SJCRH30 (cell line): Measurements from ENCODE around the gene AAMDC. TPM values are rescaled to one million over a fixed set of nuclear protein-coding genes. Genes with fewer than 3 reads are reported as not detected.
"Not testable (repeated sequence)": the region's sequence is repeated elsewhere in the genome, so short reads cannot be mapped to it uniquely, and the experiment has no call there.

Experiments
- DNase-seq, 2 experiments: peaks; one replicate each; pipeline ENCODE4 v3.0.0-alpha.2; 2015 to 2020
- H3K27ac ChIP-seq: fragments of 250-450 bp; sonication (Bioruptor Pico); 2 replicates; pipeline ENCODE4 v1.5.1; 2020; ENCODE audit warnings: mild to moderate bottlenecking, moderate library complexity
- H3K27me3 ChIP-seq: fragments of 250-450 bp; sonication (Bioruptor Pico); 2 replicates; pipeline ENCODE4 v1.5.1; 2020; ENCODE audit warnings: mild to moderate bottlenecking, moderate library complexity
- H3K36me3 ChIP-seq: fragments of 250-450 bp; sonication (Bioruptor Pico); 2 replicates; pipeline ENCODE4 v1.5.1; 2020; ENCODE audit warnings: mild to moderate bottlenecking, moderate library complexity
- H3K4me1 ChIP-seq: fragments of 250-450 bp; sonication (Bioruptor Pico); 2 replicates; pipeline ENCODE4 v1.5.1; 2020; ENCODE audit warnings: mild to moderate bottlenecking, moderate library complexity
- H3K4me3 ChIP-seq: fragments of 250-450 bp; sonication (Bioruptor Pico); 2 replicates; pipeline ENCODE4 v1.5.1; 2020; ENCODE audit warnings: mild to moderate bottlenecking, moderate library complexity
- H3K9me3 ChIP-seq: fragments of 250-450 bp; sonication (Bioruptor Pico); replicated peaks from 2 replicates; pipeline ENCODE4 v1.5.1; 2020; ENCODE audit warnings: mild to moderate bottlenecking, moderate library complexity
- total RNA-seq: library from RNA; depleted of rRNA; stranded (reverse); fragments of >200 nt; shearing (Covaris generic); gene quantifications from 2 replicates; pipeline ENCODE4 v1.2.3, GENCODE V29; 2014

AAMDC gene
- total RNA-seq, 1 experiment from 2014 or later: 40.3 TPM

- Histone ChIP-seq H3K27me3 (no peaks in the 10 kb centered on the region), H3K9me3 (no peaks in the 10 kb centered on the region; the same call in 1 of the 2 replicates), H3K36me3 (peaks cover 2% of the 10 kb centered on the region; the same call in 1 of the 2 replicates), H3K4me1 (no peaks in the 10 kb centered on the region), H3K27ac (no peak overlapping the region), H3K4me3 (no peak overlapping the region)
- no peak for DNase-seq
Measured at GRCh38 chr11:77851503-77851902, 30.6 kb downstream of the AAMDC start.

- Histone ChIP-seq H3K4me3 (no peak overlapping the region), H3K4me1 (no peaks in the 10 kb centered on the region), H3K27ac (no peak overlapping the region), H3K9me3 (no peaks in the 10 kb centered on the region; the same call in 1 of the 2 replicates), H3K27me3 (no peaks in the 10 kb centered on the region), H3K36me3 (no peaks in the 10 kb centered on the region)
- DNase-seq: peak in 1 of 2 experiments; percentile 2
Measured at GRCh38 chr11:77854838-77855237, 33.9 kb downstream of the AAMDC start.

- H3K9me3 ChIP-seq, DNase-seq, H3K4me3 ChIP-seq, H3K27me3 ChIP-seq, H3K4me1 ChIP-seq, H3K27ac ChIP-seq, H3K36me3 ChIP-seq: not testable (repeated sequence)
Measured at GRCh38 chr11:77857906-77858457, 37.0 kb downstream of the AAMDC start.

- H3K4me1 ChIP-seq, H3K27me3 ChIP-seq, H3K9me3 ChIP-seq, H3K4me3 ChIP-seq, DNase-seq, H3K36me3 ChIP-seq, H3K27ac ChIP-seq: not testable (repeated sequence)
Measured at GRCh38 chr11:77861444-77861843, 40.5 kb downstream of the AAMDC start.

GRCh38 chr11:77865805-77866204 is 44.9 kb downstream of the AAMDC start:
- Histone ChIP-seq H3K4me3 (no peak overlapping the region), H3K36me3 (0 out of 2 replicates have a peak, but pooled peaks cover 6% of the 10 kb centered on the region), H3K9me3 (no peaks in the 10 kb centered on the region; the same call in 1 of the 2 replicates), H3K27me3 (no peaks in the 10 kb centered on the region), H3K4me1 (no peaks in the 10 kb centered on the region), H3K27ac (no peak overlapping the region)
- no peak for DNase-seq

- H3K27me3 ChIP-seq: no peaks in the 10 kb centered on the region
- H3K4me3 ChIP-seq: no peak overlapping the region
- H3K9me3 ChIP-seq: no peaks in the 10 kb centered on the region; the same call in 1 of the 2 replicates
- no peaks in the 10 kb centered on the region for H3K4me1 ChIP-seq
- DNase-seq: no peak
- no peak overlapping the region for H3K27ac ChIP-seq
- peaks cover 6% of the 10 kb centered on the region; the same call in 1 of the 2 replicates for H3K36me3 ChIP-seq
Measured at GRCh38 chr11:77866336-77866735, 45.4 kb downstream of the AAMDC start.

- peaks cover 12% of the 10 kb centered on the region for H3K36me3 ChIP-seq
- H3K4me3 ChIP-seq: no peak overlapping the region
- DNase-seq: no peak
- H3K9me3 ChIP-seq: no peaks in the 10 kb centered on the region; the same call in 1 of the 2 replicates
- no peaks in the 10 kb centered on the region for H3K27me3 ChIP-seq
- no peak overlapping the region for H3K27ac ChIP-seq
- no peaks in the 10 kb centered on the region for H3K4me1 ChIP-seq
Measured at GRCh38 chr11:77868744-77869143, 47.8 kb downstream of the AAMDC start.

- no peaks in the 10 kb centered on the region for H3K27me3 ChIP-seq
- H3K4me1 ChIP-seq: no peaks in the 10 kb centered on the region
- no peaks in the 10 kb centered on the region for H3K9me3 ChIP-seq
- no peak overlapping the region for H3K4me3 ChIP-seq
- H3K36me3 ChIP-seq: peaks cover 16% of the 10 kb centered on the region
- no peak for DNase-seq
- no peak overlapping the region for H3K27ac ChIP-seq
Measured at GRCh38 chr11:77871855-77872254, 50.9 kb downstream of the AAMDC start.

- H3K27ac ChIP-seq: no peak overlapping the region
- H3K36me3 ChIP-seq: peaks cover 14% of the 10 kb centered on the region
- no peaks in the 10 kb centered on the region; the same call in 1 of the 2 replicates for H3K4me1 ChIP-seq
- no peaks in the 10 kb centered on the region for H3K27me3 ChIP-seq
- H3K4me3 ChIP-seq: no peak overlapping the region
- no peak for DNase-seq
- H3K9me3 ChIP-seq: no peaks in the 10 kb centered on the region
Measured at GRCh38 chr11:77873345-77873744, 52.4 kb downstream of the AAMDC start.

GRCh38 chr11:77874206-77874605 is 53.3 kb downstream of the AAMDC start:
- Histone ChIP-seq H3K4me1 (no peaks in the 10 kb centered on the region; the same call in 1 of the 2 replicates), H3K36me3 (peaks cover 15% of the 10 kb centered on the region), H3K4me3 (no peak overlapping the region), H3K9me3 (no peaks in the 10 kb centered on the region), H3K27ac (no peak overlapping the region), H3K27me3 (no peaks in the 10 kb centered on the region)
- DNase-seq: no peak

- no peaks in the 10 kb centered on the region; the same call in 1 of the 2 replicates for H3K4me1 ChIP-seq
- no peak for DNase-seq
- H3K36me3 ChIP-seq: peaks cover 17% of the 10 kb centered on the region
- no peaks in the 10 kb centered on the region for H3K9me3 ChIP-seq
- H3K27ac ChIP-seq: no peak overlapping the region
- H3K4me3 ChIP-seq: no peak overlapping the region
- no peaks in the 10 kb centered on the region for H3K27me3 ChIP-seq
Measured at GRCh38 chr11:77876045-77876444, 55.1 kb downstream of the AAMDC start.

GRCh38 chr11:77878247-77878646 is 57.3 kb downstream of the AAMDC start:
- DNase-seq: peak; percentile 19 to 40
- H3K4me1 ChIP-seq, H3K4me3 ChIP-seq, H3K9me3 ChIP-seq, H3K27ac ChIP-seq, H3K27me3 ChIP-seq: not testable (repeated sequence)
- H3K36me3 ChIP-seq: peaks cover 24% of the 10 kb centered on the region; the same call in 1 of the 2 replicates

- Histone ChIP-seq H3K27ac (no peak overlapping the region), H3K36me3 (peaks cover 23% of the 10 kb centered on the region; the same call in 1 of the 2 replicates), H3K9me3 (no peaks in the 10 kb centered on the region), H3K27me3 (no peaks in the 10 kb centered on the region), H3K4me1 (peaks cover 11% of the 10 kb centered on the region), H3K4me3 (no peak overlapping the region)
- DNase-seq: peak; percentile 13 to 22
Measured at GRCh38 chr11:77879218-77879617, 58.3 kb downstream of the AAMDC start.

- no peak for DNase-seq
- Histone ChIP-seq H3K4me1 (peaks cover 17% of the 10 kb centered on the region), H3K36me3 (peaks cover 19% of the 10 kb centered on the region; the same call in 1 of the 2 replicates), H3K9me3 (no peaks in the 10 kb centered on the region), H3K27me3 (no peaks in the 10 kb centered on the region), H3K4me3 (no peak overlapping the region), H3K27ac (no peak overlapping the region)
Measured at GRCh38 chr11:77882396-77882795, 61.5 kb downstream of the AAMDC start.

GRCh38 chr11:77883775-77884174 is 62.8 kb downstream of the AAMDC start:
- peak; percentile 32 to 79 for DNase-seq
- Histone ChIP-seq H3K4me3 (no peak overlapping the region), H3K36me3 (peaks cover 19% of the 10 kb centered on the region; the same call in 1 of the 2 replicates), H3K9me3 (0 out of 2 replicates have a peak, but pooled peaks cover 2% of the 10 kb centered on the region), H3K27ac (peak overlapping the region; percentile 53), H3K4me1 (peaks cover 17% of the 10 kb centered on the region), H3K27me3 (no peaks in the 10 kb centered on the region)
